ENCODE data around the gene MYG1.
"Not testable (repeated sequence)": the region's sequence is repeated elsewhere in the genome, so short reads cannot be mapped to it uniquely, and the experiment has no call there.

MYG1 gene

DNA sequence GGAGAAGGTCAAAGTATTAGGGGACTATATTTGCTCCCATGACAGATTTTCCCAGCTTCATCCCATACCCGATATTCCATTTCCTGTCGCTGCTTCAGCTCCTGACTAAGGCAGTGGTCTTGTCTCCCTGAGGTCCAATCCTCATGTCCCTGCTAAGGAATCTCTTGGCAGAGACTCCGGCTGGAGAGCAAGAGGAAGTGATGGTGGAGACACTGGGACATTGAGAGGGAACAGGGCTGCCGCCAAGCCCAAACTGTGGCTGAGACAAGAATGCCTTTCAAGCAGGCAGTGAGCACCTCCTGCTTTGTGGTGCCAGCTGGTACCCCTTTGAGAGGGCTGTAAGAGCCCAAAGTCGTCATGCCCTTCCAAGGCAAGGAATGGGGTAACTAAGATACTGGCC is 31.2 kb downstream of the MYG1 start:
- no peak for DNase-seq

GRCh38 chr12:53332339-53332738 is 32.8 kb downstream of the MYG1 start:
- DNase-seq, result not testable (repeated sequence)

DNA sequence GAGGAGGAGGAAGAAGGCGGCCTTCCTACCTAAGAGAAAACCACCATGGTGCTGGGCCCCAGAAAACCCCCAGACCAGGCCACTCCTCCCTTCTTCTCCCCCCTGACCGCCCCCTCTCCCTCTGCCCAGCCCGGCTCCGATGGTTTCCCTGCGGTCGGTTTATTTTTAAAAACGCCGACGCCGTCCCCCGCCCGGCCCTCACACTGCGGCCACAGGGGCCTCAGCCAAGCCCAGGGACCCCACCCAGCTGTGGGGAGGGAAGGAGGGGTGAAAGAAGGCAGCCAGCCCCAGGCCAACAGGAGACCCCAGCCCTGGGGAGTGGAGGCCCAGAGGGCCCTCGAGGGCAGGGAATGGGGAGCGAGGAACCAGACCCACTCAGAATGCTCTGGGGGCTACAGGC is 33.2 kb downstream of the MYG1 start:
- DNase-seq, result no peak

GRCh38 chr12:53333289-53333688 is 33.8 kb downstream of the MYG1 start:
- no peak for DNase-seq

GRCh38 chr12:53333845-53334244 is 34.4 kb downstream of the MYG1 start:
- DNase-seq, result no peak

DNA sequence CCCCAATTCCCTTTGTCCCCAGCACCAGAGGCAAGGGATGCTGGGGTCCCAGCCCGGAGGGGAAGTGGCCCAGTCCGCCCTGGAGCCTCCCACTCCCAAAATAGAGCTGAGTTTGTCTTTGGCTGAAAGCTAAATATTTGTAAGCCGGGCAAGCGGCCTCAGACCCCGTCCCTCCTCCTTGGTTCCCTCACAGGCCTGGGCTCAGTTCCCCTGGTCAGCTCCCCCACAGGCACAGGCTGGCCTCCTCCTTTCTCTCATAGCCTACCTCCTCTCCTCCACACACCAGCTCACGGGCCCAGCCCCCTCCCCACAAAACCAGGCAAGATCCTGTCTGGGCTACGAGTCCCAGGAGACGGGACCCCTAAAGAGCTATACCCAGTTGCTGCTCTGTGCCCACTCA is 35.3 kb downstream of the MYG1 start:
- no peak for DNase-seq

DNA sequence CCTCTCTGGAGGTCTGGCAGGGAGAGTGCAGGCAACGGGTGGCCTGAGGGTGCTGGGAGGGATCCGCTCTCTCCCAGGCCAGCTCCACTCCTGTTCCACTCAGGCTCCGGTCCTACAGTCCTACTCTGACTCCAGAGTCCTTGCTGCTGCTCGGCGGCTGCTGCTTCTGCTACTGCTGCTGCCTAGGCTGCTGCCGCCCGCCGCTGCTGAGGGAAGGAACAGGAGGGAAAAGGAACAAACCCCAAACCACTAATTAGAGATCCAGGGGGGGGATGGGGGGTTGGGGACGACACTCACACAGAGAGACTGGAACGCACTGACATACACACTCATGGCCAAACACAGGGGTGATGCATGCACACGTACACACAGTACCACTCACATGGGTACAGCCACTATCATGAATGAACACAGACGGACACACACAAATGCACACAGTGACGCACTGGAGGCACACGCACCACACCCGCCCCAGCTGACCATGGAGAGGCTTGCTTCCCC is 36.7 kb downstream of the MYG1 start, which contains the start of gene SP7:
Gene SP7, minus strand, starts transcription at position 174 of the 501 bp plus-strand sequence. CDS start 708 bp downstream, outside the sequence.
- DNase-seq, result no peak

DNA sequence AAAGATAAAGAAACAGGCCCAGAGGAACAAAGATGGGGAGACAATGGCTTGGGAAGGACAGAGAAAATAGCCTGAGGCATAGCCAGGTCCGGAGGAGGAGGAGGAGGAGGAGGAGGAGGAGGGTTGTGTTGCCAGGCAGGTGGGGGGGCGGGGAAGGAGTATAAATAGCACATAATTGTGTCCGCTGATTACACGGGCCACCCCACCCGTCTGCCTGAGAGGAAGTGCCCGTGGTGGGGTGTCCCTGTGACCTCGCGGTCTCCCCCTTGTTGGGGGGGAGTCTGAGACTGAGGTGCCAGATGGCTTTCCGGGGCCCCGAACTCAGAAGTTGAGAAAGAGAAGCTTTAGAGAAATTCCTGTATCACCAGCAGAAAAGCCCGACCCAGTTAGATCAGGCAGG is 38.5 kb downstream of the MYG1 start:
- DNase-seq, result no peak

GRCh38 chr12:53338916-53339315 is 39.4 kb downstream of the MYG1 start:
- no peak for DNase-seq

GRCh38 chr12:53340398-53340797 is 40.9 kb downstream of the MYG1 start:
- no peak for DNase-seq

GRCh38 chr12:53343449-53343848 is 44.0 kb downstream of the MYG1 start:
- DNase-seq, result no peak

- DNase-seq, result no peak
These were observed 44.5 kb downstream of the MYG1 start for GRCh38 chr12:53343969-53344368.

DNA sequence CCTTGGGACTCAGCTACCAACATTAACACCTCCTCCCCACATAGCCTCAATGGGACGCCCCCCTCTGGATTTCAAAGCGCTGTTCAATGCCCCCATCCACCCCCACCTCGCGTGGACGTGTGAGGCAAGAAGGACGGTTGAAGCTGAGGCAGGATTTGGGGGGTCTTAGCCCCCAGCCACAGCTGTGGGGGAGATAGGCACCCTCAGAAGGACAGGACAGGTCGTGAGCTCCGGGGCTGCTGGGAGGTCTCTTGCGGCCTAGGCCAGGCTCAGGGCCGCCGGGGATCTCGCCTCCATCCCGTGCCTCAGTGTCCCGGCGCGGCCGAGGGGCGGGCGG is 45.0 kb downstream of the MYG1 start:
- DNase-seq, result no peak

DNA sequence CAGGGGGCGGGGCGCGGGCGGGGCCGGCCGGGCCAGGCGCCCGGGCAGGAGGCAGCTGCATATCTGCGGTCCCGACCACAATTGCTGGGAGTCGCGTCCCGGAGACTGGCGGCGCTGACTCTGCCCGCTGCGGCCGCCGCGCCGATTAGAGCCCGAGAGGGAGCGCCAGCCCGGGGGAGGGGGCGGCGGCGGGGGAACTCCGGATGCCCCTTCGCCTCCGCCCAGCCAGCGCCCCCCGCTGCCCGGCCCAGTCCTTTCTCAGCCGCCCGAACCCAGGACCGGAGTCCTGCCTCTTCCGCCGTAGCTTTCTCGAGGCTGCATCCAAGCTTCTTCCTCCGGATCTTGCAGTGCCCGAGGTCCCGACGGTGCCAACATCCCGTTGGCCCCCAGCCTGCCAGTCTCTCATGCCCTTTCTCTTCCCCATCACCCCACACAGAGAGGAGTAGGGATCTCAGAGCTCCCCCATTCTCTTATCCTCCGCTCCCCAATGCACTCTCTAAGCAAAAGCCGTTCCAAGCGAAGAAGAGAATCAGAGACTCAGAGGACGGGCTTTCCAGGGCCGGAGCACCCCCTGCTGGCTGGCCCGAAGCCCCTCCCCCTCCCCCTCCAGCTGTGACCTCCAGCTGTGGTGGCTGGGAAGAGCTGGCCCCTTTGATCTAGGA is 45.5 kb downstream of the MYG1 start:
- no peak for DNase-seq

GRCh38 chr12:53345486-53346188 is 46.1 kb downstream of the MYG1 start:
- DNase-seq, result no peak

DNA sequence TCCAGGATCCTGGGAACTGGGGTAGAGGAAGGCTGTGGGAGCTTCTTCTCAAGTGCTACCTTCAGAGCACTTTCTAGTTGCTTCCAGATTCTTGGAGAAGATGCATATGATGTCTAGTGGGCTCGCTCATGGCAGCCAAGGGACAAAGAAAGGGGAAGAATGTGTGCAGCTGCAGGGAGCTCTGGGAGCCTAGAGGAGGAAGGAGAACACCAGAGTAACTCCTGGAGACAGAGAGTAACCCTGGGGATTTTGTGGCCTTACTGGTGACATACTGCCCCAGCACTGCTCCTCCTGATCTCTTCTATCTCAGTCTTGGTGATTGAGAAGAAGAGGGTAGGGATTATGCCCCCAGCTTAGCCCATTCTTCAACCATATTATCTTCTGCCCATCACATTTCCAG is 47.0 kb downstream of the MYG1 start:
- DNase-seq, result no peak

- no peak for DNase-seq
These were observed 48.4 kb downstream of the MYG1 start for GRCh38 chr12:53347905-53348304.

GRCh38 chr12:53352331-53353256 is 53.1 kb downstream of the MYG1 start:
- DNase-seq, result peak; percentile 28

DNA sequence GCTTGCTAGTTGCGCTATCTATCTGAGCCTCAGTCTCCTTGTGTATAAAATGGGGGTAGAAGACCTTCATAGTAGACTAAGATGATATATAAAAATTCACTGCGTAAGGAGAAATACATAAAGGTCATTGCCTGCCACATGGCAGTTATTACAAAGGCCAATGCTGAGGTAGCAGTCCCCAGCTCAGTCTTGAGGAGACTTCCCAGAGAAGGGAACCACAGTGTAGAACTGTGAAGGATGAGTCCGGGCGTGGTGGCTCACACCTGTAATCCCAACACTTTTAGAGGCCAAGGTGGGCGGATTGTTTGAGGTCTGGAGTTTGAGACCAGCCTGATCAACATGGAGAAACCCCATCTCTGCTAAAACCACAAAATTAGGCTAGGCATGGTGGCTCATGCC is 53.8 kb downstream of the MYG1 start:
- DNase-seq, result no peak

DNA sequence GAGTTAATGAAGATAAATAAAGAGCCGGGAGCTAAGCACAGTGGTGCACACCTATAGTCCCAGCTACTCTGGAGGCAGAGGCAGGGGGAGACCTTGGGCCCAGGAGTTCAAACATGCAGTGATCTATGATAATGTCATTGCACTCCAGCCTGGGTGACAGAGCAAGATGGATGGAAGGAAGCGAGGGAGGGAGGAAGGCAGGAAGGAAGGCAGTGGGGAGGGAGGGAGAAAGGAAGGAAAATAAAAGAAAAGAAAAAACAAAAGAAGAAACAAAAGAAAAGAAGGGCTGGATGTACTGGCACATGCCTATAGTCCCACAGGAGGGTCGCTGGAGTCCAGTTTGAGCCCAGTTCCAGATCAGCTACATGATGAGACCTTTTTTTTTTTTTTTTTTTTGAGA is 55.6 kb downstream of the MYG1 start:
- no peak for DNase-seq
